ENCODE data around the gene ZNF474. TPM values are rescaled to one million over a fixed set of nuclear protein-coding genes. Genes with fewer than 3 reads are reported as not detected.

ZNF474 gene
- total RNA-seq, 2 donors from 2014 or later: 0.57 TPM; not detected in 1

DNA sequence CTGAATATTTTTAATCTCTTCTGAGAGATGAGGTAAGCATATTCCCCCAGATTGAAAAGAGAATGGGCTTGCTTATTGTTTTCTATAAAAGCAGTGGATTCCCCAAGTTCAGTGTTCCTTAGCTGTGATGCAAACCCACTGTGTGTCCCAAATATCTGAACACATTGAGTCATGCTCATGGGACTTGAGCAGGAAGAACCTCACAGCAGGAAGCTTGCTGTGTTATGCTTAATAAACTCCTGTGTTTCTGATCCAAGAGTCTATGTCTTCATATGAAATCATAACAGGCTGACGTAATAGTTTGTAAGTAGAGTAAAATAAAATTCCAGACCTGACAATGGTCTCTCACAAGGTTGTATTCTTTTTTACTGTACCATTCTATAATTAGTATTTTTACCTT, 26.5 kb upstream of the ZNF474 start:
- H3K4me3 Mint-ChIP-seq: no peak overlapping the region
- H3K36me3 Mint-ChIP-seq (ENCODE audit: low read depth): no peaks in the 10 kb centered on the region
- no peak overlapping the region for H3K27ac Mint-ChIP-seq
- no peak for DNase-seq
- H3K9me3 ChIP-seq (ENCODE audit: control insufficient read depth, low read length, poor library complexity, severe bottlenecking): no peaks in the 10 kb centered on the region
- ATAC-seq: no peak
- peaks cover 11% of the 10 kb centered on the region for H3K27me3 Mint-ChIP-seq
- no peaks in the 10 kb centered on the region for H3K4me1 Mint-ChIP-seq

GRCh38 chr5:122105909-122106308, 23.4 kb upstream of the ZNF474 start:
- Mint-ChIP-seq H3K27me3 (peaks cover 15% of the 10 kb centered on the region), H3K27ac (no peak overlapping the region), H3K4me1 (no peaks in the 10 kb centered on the region), H3K36me3 (ENCODE audit: low read depth) (no peaks in the 10 kb centered on the region), H3K4me3 (no peak overlapping the region)
- no peak for ATAC-seq
- DNase-seq: no peak
- no peaks in the 10 kb centered on the region for H3K9me3 ChIP-seq (ENCODE audit: control insufficient read depth, low read length, poor library complexity, severe bottlenecking)

- Mint-ChIP-seq H3K36me3 (ENCODE audit: low read depth) (no peaks in the 10 kb centered on the region), H3K4me1 (no peaks in the 10 kb centered on the region), H3K27me3 (peaks cover 15% of the 10 kb centered on the region), H3K27ac (no peak overlapping the region), H3K4me3 (no peak overlapping the region)
- no peak for DNase-seq
- ATAC-seq: no peak
- no peaks in the 10 kb centered on the region for H3K9me3 ChIP-seq (ENCODE audit: control insufficient read depth, low read length, poor library complexity, severe bottlenecking)
Observed at GRCh38 chr5:122107016-122107415, 22.3 kb upstream of the ZNF474 start.

DNA sequence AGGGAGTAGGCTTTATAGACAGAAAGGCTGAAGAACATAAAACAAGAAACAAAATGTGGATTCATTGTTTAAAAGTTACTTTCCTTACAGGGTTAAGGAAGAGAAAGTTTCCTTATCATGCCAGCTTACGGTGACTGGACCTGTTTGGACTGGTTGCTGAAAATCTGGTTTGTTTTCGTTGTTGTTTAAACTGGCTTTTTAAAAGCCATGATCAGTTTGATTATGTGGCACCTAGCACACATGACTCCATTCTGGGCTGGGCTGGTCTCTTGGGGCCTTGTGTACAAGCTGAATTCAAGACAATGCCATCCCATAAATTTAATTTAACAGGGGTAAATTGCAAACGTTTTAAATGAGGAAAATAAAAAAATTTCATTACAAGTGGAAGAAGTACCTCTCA, 18.4 kb upstream of the ZNF474 start:
- ATAC-seq: no peak
- Mint-ChIP-seq H3K4me1 (peaks cover 2% of the 10 kb centered on the region), H3K36me3 (ENCODE audit: low read depth) (no peaks in the 10 kb centered on the region), H3K4me3 (no peak overlapping the region), H3K27ac (no peak overlapping the region), H3K27me3 (peaks cover 21% of the 10 kb centered on the region)
- H3K9me3 ChIP-seq (ENCODE audit: control insufficient read depth, low read length, poor library complexity, severe bottlenecking): no peaks in the 10 kb centered on the region
- DNase-seq: no peak

GRCh38 chr5:122111460-122111859, 17.9 kb upstream of the ZNF474 start:
- no peak overlapping the region for H3K4me3 Mint-ChIP-seq

DNA sequence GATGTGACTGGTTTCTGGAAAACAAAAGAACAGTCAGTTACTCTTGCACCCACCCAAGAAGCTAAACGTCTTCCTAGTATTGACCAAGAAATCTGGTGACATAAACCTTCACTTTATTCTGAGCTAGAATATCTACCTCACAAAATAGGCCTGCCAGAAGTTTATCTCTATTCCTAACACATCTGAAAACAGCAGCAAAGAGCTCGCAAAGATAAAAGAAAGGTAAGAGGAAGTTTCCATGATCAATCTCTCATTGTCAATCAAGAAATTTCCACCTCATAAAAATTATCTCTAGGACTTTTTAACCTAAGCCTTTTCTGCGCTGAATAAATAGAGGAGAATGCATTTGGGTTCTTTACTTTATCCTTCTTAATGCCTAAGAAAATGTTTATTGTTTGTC, 17.3 kb upstream of the ZNF474 start:
- ATAC-seq (no peak), DNase-seq (no peak)
- Mint-ChIP-seq H3K4me1 (peaks cover 2% of the 10 kb centered on the region), H3K27me3 (peaks cover 21% of the 10 kb centered on the region), H3K27ac (no peak overlapping the region), H3K36me3 (ENCODE audit: low read depth) (no peaks in the 10 kb centered on the region), H3K4me3 (no peak overlapping the region)
- no peaks in the 10 kb centered on the region for H3K9me3 ChIP-seq (ENCODE audit: control insufficient read depth, low read length, poor library complexity, severe bottlenecking)

More at GRCh38 chr5:122111460-122111859, 17.9 kb upstream of the ZNF474 start:
- DNase-seq (no peak), ATAC-seq (no peak)
- H3K36me3 Mint-ChIP-seq (ENCODE audit: low read depth): no peaks in the 10 kb centered on the region
- H3K27me3 Mint-ChIP-seq: peaks cover 21% of the 10 kb centered on the region
- no peak overlapping the region for H3K27ac Mint-ChIP-seq
- H3K4me1 Mint-ChIP-seq: peaks cover 2% of the 10 kb centered on the region
- no peaks in the 10 kb centered on the region for H3K9me3 ChIP-seq (ENCODE audit: control insufficient read depth, low read length, poor library complexity, severe bottlenecking)

- no peaks in the 10 kb centered on the region for H3K9me3 ChIP-seq (ENCODE audit: control insufficient read depth, low read length, poor library complexity, severe bottlenecking)
- H3K4me3 Mint-ChIP-seq: no peak overlapping the region
- peaks cover 2% of the 10 kb centered on the region for H3K4me1 Mint-ChIP-seq
- no peak for DNase-seq
- ATAC-seq: no peak
- no peaks in the 10 kb centered on the region for H3K36me3 Mint-ChIP-seq (ENCODE audit: low read depth)
- no peak overlapping the region for H3K27ac Mint-ChIP-seq
- H3K27me3 Mint-ChIP-seq: peaks cover 15% of the 10 kb centered on the region
Observed at GRCh38 chr5:122112733-122113558, 16.4 kb upstream of the ZNF474 start.

DNA sequence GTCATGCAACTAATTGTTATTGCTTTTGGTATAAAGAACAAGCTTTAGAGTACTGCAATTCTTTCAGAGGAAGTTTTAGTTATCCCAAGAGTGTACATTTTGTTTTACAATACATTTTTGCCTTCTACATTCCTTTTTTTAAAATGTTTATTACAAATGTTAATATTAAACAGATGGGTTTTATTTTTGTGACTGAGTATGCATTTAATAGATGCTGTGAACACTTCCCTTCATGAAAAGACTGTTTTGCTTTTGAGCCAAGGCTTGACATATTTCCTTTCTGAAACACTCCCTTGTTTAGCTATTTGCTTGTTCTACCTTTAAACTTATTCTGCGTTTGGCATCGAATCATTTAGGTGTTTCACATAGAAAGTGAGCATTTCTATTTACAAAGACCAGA, 14.8 kb upstream of the ZNF474 start:
- H3K9me3 ChIP-seq (ENCODE audit: control insufficient read depth, low read length, poor library complexity, severe bottlenecking): no peaks in the 10 kb centered on the region
- DNase-seq: no peak
- peaks cover 9% of the 10 kb centered on the region for H3K27me3 Mint-ChIP-seq
- H3K4me1 Mint-ChIP-seq: peaks cover 2% of the 10 kb centered on the region
- H3K27ac Mint-ChIP-seq: no peak overlapping the region
- no peaks in the 10 kb centered on the region for H3K36me3 Mint-ChIP-seq (ENCODE audit: low read depth)
- no peak for ATAC-seq
- no peak overlapping the region for H3K4me3 Mint-ChIP-seq

DNA sequence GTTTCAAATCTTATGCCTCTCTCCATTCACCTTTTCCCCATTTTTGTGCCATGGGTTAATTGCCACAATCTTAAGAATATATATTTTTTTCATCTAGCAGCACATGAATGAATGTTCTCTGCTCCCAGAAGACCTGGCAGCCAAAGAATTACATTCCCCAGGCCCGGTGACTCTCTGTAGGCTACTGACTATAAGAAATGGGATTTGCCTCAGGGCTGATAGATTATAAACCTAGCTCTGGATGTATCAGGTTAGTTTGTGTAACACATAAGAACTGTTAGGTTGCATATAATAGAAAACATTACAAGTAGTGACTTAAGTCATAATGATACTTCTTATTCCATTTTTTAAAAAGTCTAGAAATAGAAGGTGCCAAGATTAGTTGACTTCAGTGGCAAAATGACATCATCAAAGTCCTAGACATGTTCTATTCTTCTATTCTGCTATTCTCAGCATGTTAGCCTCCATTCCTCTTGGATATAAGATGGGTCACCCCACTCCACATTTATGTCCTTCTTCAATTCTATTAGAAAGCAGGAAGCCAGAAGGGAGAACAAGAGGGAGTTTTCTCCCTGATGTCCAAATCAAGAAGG, 10.9 kb upstream of the ZNF474 start:
- ATAC-seq: no peak
- no peak for DNase-seq
- Mint-ChIP-seq H3K27me3 (peaks cover 26% of the 10 kb centered on the region), H3K36me3 (ENCODE audit: low read depth) (no peaks in the 10 kb centered on the region), H3K4me1 (no peaks in the 10 kb centered on the region), H3K27ac (no peak overlapping the region), H3K4me3 (no peak overlapping the region)
- no peaks in the 10 kb centered on the region for H3K9me3 ChIP-seq (ENCODE audit: control insufficient read depth, low read length, poor library complexity, severe bottlenecking)

DNA sequence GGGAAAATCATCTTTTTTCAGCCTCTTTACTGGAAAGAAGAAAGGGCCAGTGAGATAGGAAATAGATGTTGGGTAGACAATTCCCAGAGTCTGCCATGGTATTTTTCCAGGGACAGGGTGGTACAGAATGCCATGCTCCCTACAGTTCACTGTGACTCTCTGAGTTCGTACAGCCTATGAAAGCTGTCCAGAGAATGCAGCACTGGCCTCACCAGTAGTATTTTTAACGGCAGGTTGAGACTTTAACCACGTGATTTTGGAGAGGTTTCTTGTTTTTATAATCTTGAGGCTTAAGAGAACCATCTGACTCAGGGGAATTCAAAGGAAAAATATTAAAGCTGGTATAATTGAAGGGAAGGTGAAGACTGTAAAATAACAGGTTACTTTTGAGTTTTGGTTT, 10.1 kb upstream of the ZNF474 start:
- Mint-ChIP-seq H3K4me3 (no peak overlapping the region), H3K36me3 (ENCODE audit: low read depth) (no peaks in the 10 kb centered on the region), H3K27ac (no peak overlapping the region), H3K27me3 (peaks cover 22% of the 10 kb centered on the region), H3K4me1 (no peaks in the 10 kb centered on the region)
- H3K9me3 ChIP-seq (ENCODE audit: control insufficient read depth, low read length, poor library complexity, severe bottlenecking): no peaks in the 10 kb centered on the region
- DNase-seq (no peak), ATAC-seq (no peak)

GRCh38 chr5:122120493-122120892, 8.9 kb upstream of the ZNF474 start:
- no peaks in the 10 kb centered on the region for H3K4me1 Mint-ChIP-seq
- no peaks in the 10 kb centered on the region for H3K36me3 Mint-ChIP-seq (ENCODE audit: low read depth)
- no peak for DNase-seq
- H3K4me3 Mint-ChIP-seq: no peak overlapping the region
- H3K27ac Mint-ChIP-seq: no peak overlapping the region
- H3K9me3 ChIP-seq (ENCODE audit: control insufficient read depth, low read length, poor library complexity, severe bottlenecking): no peaks in the 10 kb centered on the region
- H3K27me3 Mint-ChIP-seq: peaks cover 22% of the 10 kb centered on the region
- ATAC-seq: no peak

GRCh38 chr5:122120957-122121356, 8.4 kb upstream of the ZNF474 start:
- Mint-ChIP-seq H3K4me3 (no peak overlapping the region), H3K27ac (no peak overlapping the region), H3K36me3 (ENCODE audit: low read depth) (no peaks in the 10 kb centered on the region), H3K4me1 (no peaks in the 10 kb centered on the region), H3K27me3 (peaks cover 22% of the 10 kb centered on the region)
- H3K9me3 ChIP-seq (ENCODE audit: control insufficient read depth, low read length, poor library complexity, severe bottlenecking): no peaks in the 10 kb centered on the region
- DNase-seq (no peak), ATAC-seq (no peak)

DNA sequence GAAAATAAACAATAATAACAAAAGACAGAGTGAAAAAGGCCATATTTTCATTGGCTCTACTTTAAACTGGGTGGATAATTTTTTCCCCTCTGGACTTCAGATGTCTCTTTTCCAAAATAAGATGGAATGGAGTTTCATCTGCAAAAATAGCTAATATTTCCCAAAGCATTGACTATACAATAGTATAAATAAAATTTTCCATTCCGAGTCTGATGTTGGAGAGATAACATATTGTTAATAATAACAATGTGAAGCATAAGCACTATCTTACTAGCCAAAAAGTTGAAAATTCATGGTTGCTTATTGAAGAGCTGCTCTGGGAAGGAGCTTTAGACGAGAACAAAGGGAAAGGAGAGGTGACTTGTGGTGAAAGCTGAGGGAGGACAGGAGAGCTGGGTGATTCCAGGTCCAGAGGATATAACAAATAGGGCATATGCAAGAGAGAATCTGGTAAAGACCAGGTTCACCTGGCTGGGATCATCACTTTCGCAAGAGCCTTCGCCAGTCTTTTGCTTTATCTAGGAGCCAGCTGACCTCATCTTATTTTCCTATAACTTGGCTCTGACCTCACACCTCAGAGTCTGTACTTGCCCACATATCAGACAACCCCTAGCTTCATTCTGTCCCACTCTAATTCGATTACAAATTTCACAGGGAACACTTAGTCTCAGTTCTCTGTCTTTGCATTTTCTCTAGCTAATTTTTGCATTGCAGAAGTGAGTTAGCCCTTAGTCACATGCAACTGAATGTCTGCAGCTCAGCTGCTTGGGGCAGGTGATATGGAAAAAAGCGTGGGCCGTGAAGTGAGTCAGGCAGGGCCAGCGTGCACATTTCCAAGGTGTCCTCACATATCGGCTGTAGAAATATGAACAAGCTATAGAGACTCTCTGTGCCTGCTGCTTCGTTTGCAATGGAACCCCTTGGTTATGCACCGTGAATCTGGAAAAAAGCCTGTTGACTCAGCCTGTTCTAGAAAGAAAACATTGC, 7.6 kb upstream of the ZNF474 start:
- H3K4me3 Mint-ChIP-seq: no peak overlapping the region
- no peaks in the 10 kb centered on the region for H3K4me1 Mint-ChIP-seq
- H3K36me3 Mint-ChIP-seq (ENCODE audit: low read depth): no peaks in the 10 kb centered on the region
- DNase-seq: no peak
- ATAC-seq: no peak
- no peaks in the 10 kb centered on the region for H3K9me3 ChIP-seq (ENCODE audit: control insufficient read depth, low read length, poor library complexity, severe bottlenecking)
- H3K27me3 Mint-ChIP-seq: peaks cover 22% of the 10 kb centered on the region
- H3K27ac Mint-ChIP-seq: no peak overlapping the region
